OCI-LY7 (cell line): ENCODE results near the gene SIM1. TPM values are rescaled to one million over a fixed set of nuclear protein-coding genes. Genes with fewer than 3 reads are reported as not detected.

Experiments used
- BruUV-seq: library from RNA; stranded (reverse); fragments of 400-500 nt; replicated peaks from 2 replicates; lab custom pipeline; 2021; lab: Mats Ljungman, UMichigan
- CTCF ChIA-PET: fragments of 300-600 bp; sonication (Branson Sonifier 250); formaldehyde crosslinking; loops from one replicate; lab custom pipeline; 2022; ENCODE audit warnings: antibody characterized with exemption; ENCODE audit not compliant: unreplicated experiment; lab: Charles Lee
- POLR2A ChIA-PET: fragments of 300-600 bp; sonication (Branson Sonifier 250); formaldehyde crosslinking; loops from one replicate; lab custom pipeline; 2022; ENCODE audit warnings: antibody characterized with exemption; lab: Charles Lee
- DNase-seq: peaks from one replicate; pipeline ENCODE4 v3.0.0-alpha.2; 2015; ENCODE audit warnings: low spot score
- H2AFZ ChIP-seq: fragments of 200-600 bp; sonication (generic), shearing (Covaris generic); 2 replicates; pipeline ENCODE4 v1.6.1; 2014; ENCODE audit warnings: mild to moderate bottlenecking, antibody characterized with exemption, low read length, moderate library complexity
- H3K27ac ChIP-seq: fragments of 200-600 bp; sonication (generic); 2 replicates; pipeline ENCODE4 v1.5.1; 2014; ENCODE audit warnings: mixed run types, low read depth, mild to moderate bottlenecking, moderate library complexity, low read length, inconsistent platforms; ENCODE audit not compliant: poor library complexity, severe bottlenecking
- H3K36me3 ChIP-seq: fragments of 200-600 bp; sonication (generic); 2 replicates; pipeline ENCODE4 v1.6.1; 2014; ENCODE audit warnings: mild to moderate bottlenecking, antibody characterized with exemption, low read length, moderate library complexity, mixed read lengths; ENCODE audit not compliant: insufficient read depth
- H3K4me1 ChIP-seq: fragments of 200-600 bp; sonication (generic); 2 replicates; pipeline ENCODE4 v1.5.1; 2014; ENCODE audit warnings: mild to moderate bottlenecking, low read length; ENCODE audit not compliant: insufficient read depth, poor library complexity, severe bottlenecking
- H3K4me2 ChIP-seq: fragments of 200-600 bp; sonication (generic); 2 replicates; pipeline ENCODE4 v1.6.1; 2014; ENCODE audit warnings: mild to moderate bottlenecking, low read length
- H3K4me3 ChIP-seq: fragments of 200-600 bp; sonication (generic); 2 replicates; pipeline ENCODE4 v1.5.1; 2014; ENCODE audit warnings: mild to moderate bottlenecking, low read depth, low read length; ENCODE audit not compliant: poor library complexity, severe bottlenecking
- H3K79me2 ChIP-seq: fragments of 200-600 bp; sonication (generic); 2 replicates; pipeline ENCODE4 v1.6.1; 2016; ENCODE audit warnings: low read depth, mild to moderate bottlenecking, low read length, moderate library complexity, mixed read lengths; ENCODE audit not compliant: insufficient read depth
- H3K9me2 ChIP-seq: fragments of 200-600 bp; sonication (generic); 2 replicates; pipeline ENCODE4 v1.6.1; 2016; ENCODE audit warnings: mild to moderate bottlenecking, low read length, mixed read lengths; ENCODE audit not compliant: insufficient read depth
- H3K9me3 ChIP-seq: fragments of 200-600 bp; sonication (generic); 2 replicates; pipeline ENCODE4 v1.6.1; 2014; ENCODE audit warnings: mild to moderate bottlenecking, mixed run types, low read length, mixed read lengths
- H4K20me1 ChIP-seq: fragments of 200-600 bp; sonication (generic); 2 replicates; pipeline ENCODE4 v1.6.1; 2014; ENCODE audit warnings: mild to moderate bottlenecking, antibody characterized with exemption, low read length, moderate library complexity, mixed read lengths; ENCODE audit not compliant: insufficient read depth
- EZH2phosphoT487 ChIP-seq: fragments of 200-600 bp; sonication (generic); IDR thresholded peaks from 2 replicates; pipeline ENCODE4 v1.6.1; 2018; ENCODE audit warnings: low read depth, borderline replicate concordance, mild to moderate bottlenecking, mixed run types, antibody characterized with exemption, low read length, moderate library complexity, mixed read lengths
- intact Hi-C: fragments of 100-400 bp; cut with micrococcal nuclease; formaldehyde crosslinking; loops from one replicate; pipeline ENCODE4 v1.10.0; 2022; ENCODE audit not compliant: unreplicated experiment
- total RNA-seq, 2 experiments: library from RNA; depleted of rRNA in 1 of 2; stranded (reverse); fragments of >200 nt in 1 of 2; shearing (Covaris generic) in 1 of 2; gene quantifications; 2 replicates each; pipeline ENCODE4 v1.2.3, GENCODE V29; 2014 to 2022
- TF ChIP-seq, protein P1 (sequence below): fragments of 200-600 bp; sonication (generic); conservative IDR thresholded peaks from 2 replicates; pipeline ENCODE4 v1.5.1; 2014; ENCODE audit warnings: mild to moderate bottlenecking, antibody characterized with exemption, low read length, moderate library complexity, mixed read lengths

SIM1 gene
- total RNA-seq, 2 experiments from 2014 or later: not detected

DNA sequence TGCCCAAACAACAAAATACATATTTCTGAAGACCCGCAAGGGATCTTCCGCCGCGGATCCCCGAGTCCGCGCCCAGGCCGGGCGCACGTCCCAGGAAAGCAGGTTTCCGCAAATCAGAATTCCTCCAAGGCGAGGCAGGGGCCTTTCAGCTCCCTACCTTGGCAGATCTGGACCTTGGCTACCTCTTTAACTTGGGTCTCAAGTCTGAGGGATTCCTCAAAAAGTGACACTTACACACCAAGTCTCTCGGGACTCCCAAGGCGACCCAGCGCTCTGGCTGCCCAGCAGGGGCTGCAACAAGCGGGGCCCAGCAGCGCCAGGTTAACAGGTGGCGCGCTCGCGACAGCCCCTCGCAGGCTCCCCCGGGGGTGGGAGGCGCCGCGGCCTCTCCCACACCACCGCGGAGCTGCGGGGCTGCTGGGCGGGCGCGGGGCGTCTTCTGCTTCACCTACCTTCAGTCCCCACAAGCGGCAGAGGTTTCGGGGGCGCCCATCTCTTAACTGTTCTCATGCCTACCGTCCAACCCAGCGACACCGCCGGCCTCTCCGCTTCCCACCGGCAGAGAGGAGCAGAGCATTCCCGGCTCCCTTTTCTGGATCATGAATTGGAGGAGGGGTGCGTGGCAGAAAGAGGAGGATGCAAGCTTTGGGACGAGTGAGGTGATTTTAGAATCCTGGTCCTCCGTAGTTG lies 414 bp downstream of the SIM1 start:
- no peak overlapping the region for H3K4me2 ChIP-seq
- H3K36me3 ChIP-seq: no peaks in the 10 kb centered on the region
- no TSS peak for BruUV-seq
- H3K9me3 ChIP-seq: no peaks in the 10 kb centered on the region
- CTCF ChIA-PET: no interaction called here
- DNase-seq: no peak
- H3K79me2 ChIP-seq: no peaks in the 10 kb centered on the region
- intact Hi-C loops: no loop called here
- H3K27ac ChIP-seq: no peak overlapping the region
- TF ChIP-seq, protein P1, sequence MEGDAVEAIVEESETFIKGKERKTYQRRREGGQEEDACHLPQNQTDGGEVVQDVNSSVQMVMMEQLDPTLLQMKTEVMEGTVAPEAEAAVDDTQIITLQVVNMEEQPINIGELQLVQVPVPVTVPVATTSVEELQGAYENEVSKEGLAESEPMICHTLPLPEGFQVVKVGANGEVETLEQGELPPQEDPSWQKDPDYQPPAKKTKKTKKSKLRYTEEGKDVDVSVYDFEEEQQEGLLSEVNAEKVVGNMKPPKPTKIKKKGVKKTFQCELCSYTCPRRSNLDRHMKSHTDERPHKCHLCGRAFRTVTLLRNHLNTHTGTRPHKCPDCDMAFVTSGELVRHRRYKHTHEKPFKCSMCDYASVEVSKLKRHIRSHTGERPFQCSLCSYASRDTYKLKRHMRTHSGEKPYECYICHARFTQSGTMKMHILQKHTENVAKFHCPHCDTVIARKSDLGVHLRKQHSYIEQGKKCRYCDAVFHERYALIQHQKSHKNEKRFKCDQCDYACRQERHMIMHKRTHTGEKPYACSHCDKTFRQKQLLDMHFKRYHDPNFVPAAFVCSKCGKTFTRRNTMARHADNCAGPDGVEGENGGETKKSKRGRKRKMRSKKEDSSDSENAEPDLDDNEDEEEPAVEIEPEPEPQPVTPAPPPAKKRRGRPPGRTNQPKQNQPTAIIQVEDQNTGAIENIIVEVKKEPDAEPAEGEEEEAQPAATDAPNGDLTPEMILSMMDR: no peak
- no peak for TF ChIP-seq EZH2phosphoT487
- no peaks in the 10 kb centered on the region for H3K4me1 ChIP-seq
- no peaks in the 10 kb centered on the region for H3K9me2 ChIP-seq
- POLR2A ChIA-PET: interaction anchor here (1.1 kb wide), 2 partner anchors 9 to 26 kb away, joined by 3 read pairs; no protein-coding TSS in a partner anchor
- no peaks in the 10 kb centered on the region for H4K20me1 ChIP-seq
- H2AFZ ChIP-seq: no peak overlapping the region
- no peak overlapping the region for H3K4me3 ChIP-seq

DNA sequence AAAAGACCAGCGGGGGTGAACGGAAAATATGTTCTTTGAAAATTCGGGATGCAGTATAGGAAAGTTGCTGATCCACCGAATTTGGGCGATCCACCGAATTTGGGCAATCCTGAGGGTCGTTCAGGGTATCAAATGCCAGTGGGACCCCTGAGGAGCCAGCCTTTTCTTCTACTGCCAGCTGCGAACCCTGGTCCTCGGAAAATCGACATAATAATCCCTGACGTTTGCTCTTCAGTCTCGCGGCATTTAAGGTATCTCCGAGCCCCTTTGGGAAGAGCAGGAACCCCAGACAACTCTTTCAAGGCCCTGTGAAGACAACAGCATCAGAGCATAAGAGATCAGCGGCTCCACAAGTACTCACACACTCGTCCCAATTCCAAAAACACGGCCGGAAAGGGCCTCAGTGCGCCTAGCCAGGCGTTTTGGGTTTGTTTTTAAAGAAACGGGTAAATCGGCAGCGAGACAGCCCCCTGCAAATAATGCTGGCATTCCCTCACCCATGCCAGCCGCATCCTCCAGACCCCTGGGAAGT lies 1.0 kb downstream of the SIM1 start:
- H3K9me2 ChIP-seq: no peaks in the 10 kb centered on the region
- no peaks in the 10 kb centered on the region for H3K9me3 ChIP-seq
- DNase-seq: no peak
- ChIA-PET POLR2A (interaction anchor here (0.6 to 1.1 kb wide), 2 partner anchors 26 to 65 kb away, joined by 3 read pairs; no protein-coding TSS in a partner anchor), CTCF (no interaction called here)
- H3K36me3 ChIP-seq: no peaks in the 10 kb centered on the region
- H3K4me1 ChIP-seq: no peaks in the 10 kb centered on the region
- no peaks in the 10 kb centered on the region for H4K20me1 ChIP-seq
- no peak overlapping the region for H2AFZ ChIP-seq
- no TSS peak for BruUV-seq
- TF ChIP-seq EZH2phosphoT487: no peak
- TF ChIP-seq, protein P1: no peak
- no peak overlapping the region for H3K4me2 ChIP-seq
- H3K79me2 ChIP-seq: no peaks in the 10 kb centered on the region
- no peak overlapping the region for H3K27ac ChIP-seq
- intact Hi-C loops: no loop called here
- H3K4me3 ChIP-seq: no peak overlapping the region
